Mesangial cell (primary cell): ENCODE measurements around the gene ZNF385D. TPM values are rescaled to one million over a fixed set of nuclear protein-coding genes. Genes with fewer than 3 reads are reported as not detected.

Experiments used
- total RNA-seq: library from RNA; depleted of rRNA; stranded (reverse); fragments of >200 nt; gene quantifications from 2 replicates; pipeline ENCODE4 v1.2.3, GENCODE V29; 2015

The ZNF385D gene
- total RNA-seq = under 0.01 and 1.1 TPM in 2 replicates

DNA sequence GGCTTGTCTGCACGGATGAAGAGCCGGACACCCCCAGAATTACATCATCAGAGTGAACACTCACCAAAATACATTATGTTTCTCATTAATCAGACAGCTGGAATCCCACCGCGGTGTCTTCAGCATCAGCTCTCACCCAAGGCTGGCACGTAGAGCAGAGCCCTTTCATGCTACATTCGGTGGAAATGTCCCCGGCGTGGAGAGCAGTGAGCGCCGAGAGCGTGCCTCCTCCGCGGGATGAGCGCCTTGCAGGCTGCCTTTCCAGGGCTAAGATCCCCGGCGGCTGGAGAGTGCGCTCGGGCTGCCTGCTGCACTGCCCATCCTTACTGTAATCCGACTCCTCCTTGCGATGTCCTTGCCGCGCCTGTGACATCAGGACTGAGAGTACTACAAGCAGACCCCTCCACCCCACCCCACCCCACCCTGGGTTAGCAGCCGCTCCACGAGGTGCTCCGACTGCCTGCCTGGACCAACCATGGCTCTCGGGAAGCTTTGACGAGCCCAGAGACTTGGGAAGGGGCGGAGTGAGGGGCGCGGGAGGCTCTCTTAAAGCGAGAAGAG is at the start of gene ZNF385D:
TSS of gene ZNF385D (minus strand) at position 380 of the 561 bp plus-strand sequence. CDS start at position 86, 294 bp downstream.

